ENCODE results near the gene CRX.
"Not testable (repeated sequence)": the region's sequence is repeated elsewhere in the genome, so short reads cannot be mapped to it uniquely, and the experiment has no call there.

CRX gene

DNA sequence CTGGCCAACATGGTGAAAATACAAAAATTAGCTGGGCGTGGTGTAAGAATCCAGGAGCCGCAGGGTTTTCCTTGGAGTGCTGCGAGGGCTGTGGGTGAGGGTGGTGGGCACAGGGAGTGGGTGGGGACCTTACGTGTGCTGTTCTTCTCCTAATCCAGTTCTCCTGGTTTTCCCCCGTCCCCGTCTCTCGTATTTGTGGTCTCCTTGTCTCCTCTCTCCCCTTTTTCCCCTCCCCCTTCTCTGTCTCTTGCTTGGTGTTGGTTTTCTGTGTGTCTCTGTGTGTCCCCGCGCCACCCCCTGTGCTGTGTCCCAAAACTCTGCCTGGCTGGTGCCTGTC is 41.6 kb upstream of the CRX start:
- TF ChIP-seq, protein P1, sequence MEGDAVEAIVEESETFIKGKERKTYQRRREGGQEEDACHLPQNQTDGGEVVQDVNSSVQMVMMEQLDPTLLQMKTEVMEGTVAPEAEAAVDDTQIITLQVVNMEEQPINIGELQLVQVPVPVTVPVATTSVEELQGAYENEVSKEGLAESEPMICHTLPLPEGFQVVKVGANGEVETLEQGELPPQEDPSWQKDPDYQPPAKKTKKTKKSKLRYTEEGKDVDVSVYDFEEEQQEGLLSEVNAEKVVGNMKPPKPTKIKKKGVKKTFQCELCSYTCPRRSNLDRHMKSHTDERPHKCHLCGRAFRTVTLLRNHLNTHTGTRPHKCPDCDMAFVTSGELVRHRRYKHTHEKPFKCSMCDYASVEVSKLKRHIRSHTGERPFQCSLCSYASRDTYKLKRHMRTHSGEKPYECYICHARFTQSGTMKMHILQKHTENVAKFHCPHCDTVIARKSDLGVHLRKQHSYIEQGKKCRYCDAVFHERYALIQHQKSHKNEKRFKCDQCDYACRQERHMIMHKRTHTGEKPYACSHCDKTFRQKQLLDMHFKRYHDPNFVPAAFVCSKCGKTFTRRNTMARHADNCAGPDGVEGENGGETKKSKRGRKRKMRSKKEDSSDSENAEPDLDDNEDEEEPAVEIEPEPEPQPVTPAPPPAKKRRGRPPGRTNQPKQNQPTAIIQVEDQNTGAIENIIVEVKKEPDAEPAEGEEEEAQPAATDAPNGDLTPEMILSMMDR (IDR thresholded peaks at IDR 0.05; ENCODE audit: low read depth, low read length, missing control alignments): no peak
- no peak for DNase-seq (ENCODE audit: low read depth)
- H3K4me3 ChIP-seq (ENCODE audit: low read depth, low read length): peak overlapping the region; percentile 93
- in situ Hi-C loops (cut with HindIII; ENCODE audit: low sequenced_read_pairs): no loop called here

GRCh38 chr19:47781590-47782262 is 40.0 kb upstream of the CRX start:
- TF ChIP-seq, protein P1 (IDR thresholded peaks at IDR 0.05; ENCODE audit: low read depth, low read length, missing control alignments): no peak
- in situ Hi-C loops (cut with HindIII; ENCODE audit: low sequenced_read_pairs): no loop called here
- no peak for DNase-seq (ENCODE audit: low read depth)
- no peak overlapping the region for H3K4me3 ChIP-seq (ENCODE audit: low read depth, low read length)

DNA sequence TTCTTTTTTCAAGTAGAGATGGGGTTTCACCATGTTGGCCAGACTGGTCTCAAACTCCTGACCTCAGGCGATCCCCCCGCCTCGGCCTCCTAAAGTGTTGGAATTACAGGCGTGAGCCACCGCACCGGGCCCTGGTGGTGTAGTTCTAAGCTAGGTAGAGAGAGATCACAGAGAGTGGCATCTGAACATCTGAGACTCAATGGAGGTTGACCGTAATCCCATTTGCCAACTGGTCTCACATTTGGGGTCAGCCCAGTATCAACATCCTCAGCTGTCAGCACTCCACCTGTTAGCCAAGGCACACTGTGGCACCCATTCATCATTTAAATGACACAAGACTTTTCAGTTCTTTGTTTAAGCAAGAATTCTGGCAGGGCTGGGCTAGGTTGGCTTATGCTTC is 35.2 kb upstream of the CRX start:
- DNase-seq (ENCODE audit: low read depth): no peak
- in situ Hi-C loops (cut with HindIII; ENCODE audit: low sequenced_read_pairs): no loop called here
- TF ChIP-seq, protein P1 (IDR thresholded peaks at IDR 0.05; ENCODE audit: low read depth, low read length, missing control alignments): no peak
- H3K4me3 ChIP-seq (ENCODE audit: low read depth, low read length): no peak overlapping the region

- DNase-seq (ENCODE audit: low read depth); H3K4me3 ChIP-seq (ENCODE audit: low read depth, low read length); in situ Hi-C loops (cut with HindIII; ENCODE audit: low sequenced_read_pairs): not testable (repeated sequence)
These were observed 34.4 kb upstream of the CRX start for GRCh38 chr19:47787307-47787706.

DNA sequence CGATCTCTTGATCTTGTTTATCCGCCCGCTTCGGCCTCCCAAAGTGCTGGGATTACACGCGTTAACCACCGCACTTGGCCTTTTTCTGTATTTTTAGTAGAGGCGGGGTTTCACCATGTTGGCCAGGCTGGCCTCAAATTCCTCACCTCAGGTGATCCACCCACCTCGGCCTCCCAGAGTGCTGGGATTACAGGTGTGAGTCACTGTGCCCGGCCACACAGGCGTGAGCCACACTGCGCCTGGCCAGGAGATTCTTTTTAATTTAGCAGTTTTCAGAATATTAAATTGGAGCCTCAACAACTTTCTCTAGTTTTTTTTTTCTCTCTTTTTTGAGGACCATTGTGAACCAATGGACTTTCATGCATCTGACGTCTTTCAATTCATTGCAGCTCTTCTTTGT is 31.9 kb upstream of the CRX start:
- in situ Hi-C loops (cut with HindIII; ENCODE audit: low sequenced_read_pairs); H3K4me3 ChIP-seq (ENCODE audit: low read depth, low read length); DNase-seq (ENCODE audit: low read depth): not testable (repeated sequence)

DNA sequence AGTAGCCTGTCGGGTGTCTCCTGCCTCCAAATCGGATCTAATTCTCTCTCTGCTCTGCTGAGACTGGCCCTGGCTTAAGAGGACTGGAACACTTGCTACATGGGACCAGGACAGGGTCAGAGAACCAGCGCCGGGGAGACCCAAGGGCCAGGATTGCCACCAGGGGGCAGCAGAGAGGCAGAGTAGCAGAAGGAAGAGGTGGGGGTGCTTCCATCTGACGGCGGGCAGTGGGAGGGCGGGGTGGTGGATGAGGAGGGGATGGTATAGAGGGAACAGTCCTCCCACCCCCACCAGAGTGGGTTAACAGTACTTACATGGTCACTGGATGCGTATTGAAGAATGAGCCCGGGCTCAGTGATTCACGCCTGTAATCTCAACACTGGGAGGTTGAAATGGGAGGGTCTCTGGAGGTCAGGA is 31.3 kb upstream of the CRX start:
- in situ Hi-C loops (cut with HindIII; ENCODE audit: low sequenced_read_pairs): no loop called here
- DNase-seq (ENCODE audit: low read depth): peak; percentile 31
- H3K4me3 ChIP-seq (ENCODE audit: low read depth, low read length): no peak overlapping the region
- TF ChIP-seq, protein P1 (IDR thresholded peaks at IDR 0.05; ENCODE audit: low read depth, low read length, missing control alignments): peak; percentile 88

- TF ChIP-seq, protein P1 (IDR thresholded peaks at IDR 0.05; ENCODE audit: low read depth, low read length, missing control alignments): no peak
- DNase-seq (ENCODE audit: low read depth): no peak
- in situ Hi-C loops (cut with HindIII; ENCODE audit: low sequenced_read_pairs): no loop called here
- no peak overlapping the region for H3K4me3 ChIP-seq (ENCODE audit: low read depth, low read length)
These were observed 29.1 kb upstream of the CRX start for GRCh38 chr19:47792616-47793015.

DNA sequence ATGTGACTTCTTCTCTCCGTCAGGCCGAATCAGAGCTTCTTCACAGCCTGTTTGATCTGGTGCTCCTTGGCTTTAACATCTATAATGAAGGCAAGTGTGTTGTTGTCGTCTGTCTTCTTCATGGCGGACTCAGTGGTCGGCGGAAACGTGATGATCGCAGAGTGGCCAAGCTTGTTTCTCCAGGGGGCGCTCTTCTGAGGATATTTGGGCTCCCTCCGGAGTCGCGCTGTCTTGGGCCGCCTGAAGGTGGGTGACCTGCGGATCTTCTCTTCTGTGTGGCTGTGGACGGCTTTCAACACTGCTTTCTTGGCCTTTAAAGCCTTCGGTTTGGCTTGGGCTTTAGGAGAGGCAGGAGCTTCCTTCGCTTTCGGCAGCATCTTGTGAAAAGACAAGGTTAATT is 27.2 kb upstream of the CRX start:
- no peak for DNase-seq (ENCODE audit: low read depth)
- TF ChIP-seq, protein P1 (IDR thresholded peaks at IDR 0.05; ENCODE audit: low read depth, low read length, missing control alignments): no peak
- in situ Hi-C loops (cut with HindIII; ENCODE audit: low sequenced_read_pairs): no loop called here
- H3K4me3 ChIP-seq (ENCODE audit: low read depth, low read length): no peak overlapping the region

All from astrocyte of the cerebellum (primary cell).